Measurements from ENCODE around the gene ADIG. TPM values are rescaled to one million over a fixed set of nuclear protein-coding genes. Genes with fewer than 3 reads are reported as not detected.

Gene ADIG
- total and polyA plus RNA-seq, 2 of the 8 experiments (the other 6 are each of a cell fraction or from before 2014, with no cell fraction given), result not detected

DNA sequence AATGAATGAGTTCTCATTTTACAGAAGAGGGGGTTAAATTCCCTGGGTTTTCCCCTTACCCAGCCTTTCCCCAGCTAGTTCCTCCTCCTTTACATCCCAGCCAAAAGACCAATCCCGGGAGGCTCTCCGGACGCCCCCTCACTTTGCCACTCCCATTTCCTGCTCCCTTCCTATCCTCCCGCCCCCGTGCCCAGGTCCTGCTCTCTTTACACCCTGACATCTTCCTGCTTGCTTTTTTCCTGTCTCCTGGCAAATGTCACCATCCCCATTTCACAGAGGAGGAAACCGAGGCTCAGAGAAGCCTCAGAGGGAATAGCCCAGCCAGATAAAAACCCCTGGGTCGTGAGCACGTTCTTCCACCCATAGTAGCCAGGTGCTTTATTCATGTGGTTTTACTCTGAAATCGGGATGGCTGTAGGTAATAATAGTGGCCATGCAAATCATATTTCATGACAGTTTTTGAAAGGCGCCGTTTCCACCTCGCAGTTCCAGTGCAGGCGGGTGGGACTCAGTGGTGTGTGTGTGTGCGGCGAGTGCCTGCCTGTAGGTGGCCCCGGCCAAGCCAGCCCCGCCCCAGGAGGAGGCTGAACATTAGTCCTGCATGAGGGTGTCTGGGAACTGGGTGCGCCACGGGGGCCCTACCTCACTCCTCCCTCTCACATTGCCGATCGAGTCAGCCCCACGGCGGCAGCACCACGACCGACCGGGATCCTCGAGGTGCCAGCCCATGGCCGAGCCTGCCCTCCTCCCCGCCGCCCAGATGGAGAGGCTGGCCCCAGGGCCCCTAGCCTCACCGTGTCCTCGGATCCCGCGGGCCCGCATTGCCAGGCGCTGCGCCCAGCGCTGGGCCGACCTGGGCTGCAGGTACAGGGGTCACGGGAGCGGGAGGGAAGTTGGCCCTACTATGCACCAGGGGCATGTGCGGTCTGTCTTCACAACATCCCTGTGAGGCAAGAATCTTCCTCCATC lies 20.5 kb downstream of the ADIG start, which contains the start of gene ARHGAP40 (continued):
- TF ChIP-seq, protein P1, sequence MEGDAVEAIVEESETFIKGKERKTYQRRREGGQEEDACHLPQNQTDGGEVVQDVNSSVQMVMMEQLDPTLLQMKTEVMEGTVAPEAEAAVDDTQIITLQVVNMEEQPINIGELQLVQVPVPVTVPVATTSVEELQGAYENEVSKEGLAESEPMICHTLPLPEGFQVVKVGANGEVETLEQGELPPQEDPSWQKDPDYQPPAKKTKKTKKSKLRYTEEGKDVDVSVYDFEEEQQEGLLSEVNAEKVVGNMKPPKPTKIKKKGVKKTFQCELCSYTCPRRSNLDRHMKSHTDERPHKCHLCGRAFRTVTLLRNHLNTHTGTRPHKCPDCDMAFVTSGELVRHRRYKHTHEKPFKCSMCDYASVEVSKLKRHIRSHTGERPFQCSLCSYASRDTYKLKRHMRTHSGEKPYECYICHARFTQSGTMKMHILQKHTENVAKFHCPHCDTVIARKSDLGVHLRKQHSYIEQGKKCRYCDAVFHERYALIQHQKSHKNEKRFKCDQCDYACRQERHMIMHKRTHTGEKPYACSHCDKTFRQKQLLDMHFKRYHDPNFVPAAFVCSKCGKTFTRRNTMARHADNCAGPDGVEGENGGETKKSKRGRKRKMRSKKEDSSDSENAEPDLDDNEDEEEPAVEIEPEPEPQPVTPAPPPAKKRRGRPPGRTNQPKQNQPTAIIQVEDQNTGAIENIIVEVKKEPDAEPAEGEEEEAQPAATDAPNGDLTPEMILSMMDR (IDR thresholded peaks at IDR 0.05; ENCODE audit: control extremely low read depth in 1 of 3, insufficient read depth in 1 of 3, low read depth in 1 of 3, low read length in 3 of 3), result peak in 2 of 3 experiments; percentile 31 to 43; a peak in 2 of 4 replicates
- TF ChIP-seq HDAC2 (IDR thresholded peaks at IDR 0.05; ENCODE audit: borderline replicate concordance in 1 of 2, low read depth in 2 of 2, low read length in 2 of 2) (peak in 1 of 2 experiments; percentile 89; a peak in 1 of 4 replicates), KDM1A (IDR thresholded peaks at IDR 0.05; ENCODE audit: borderline replicate concordance, low read length) (peak; percentile 96)
